ENCODE measurements around the gene CHRD. TPM values are rescaled to one million over a fixed set of nuclear protein-coding genes. Genes with fewer than 3 reads are reported as not detected.

CHRD gene
- total and polyA plus RNA-seq, 2 donors = 0.24 to 2.5 TPM

DNA sequence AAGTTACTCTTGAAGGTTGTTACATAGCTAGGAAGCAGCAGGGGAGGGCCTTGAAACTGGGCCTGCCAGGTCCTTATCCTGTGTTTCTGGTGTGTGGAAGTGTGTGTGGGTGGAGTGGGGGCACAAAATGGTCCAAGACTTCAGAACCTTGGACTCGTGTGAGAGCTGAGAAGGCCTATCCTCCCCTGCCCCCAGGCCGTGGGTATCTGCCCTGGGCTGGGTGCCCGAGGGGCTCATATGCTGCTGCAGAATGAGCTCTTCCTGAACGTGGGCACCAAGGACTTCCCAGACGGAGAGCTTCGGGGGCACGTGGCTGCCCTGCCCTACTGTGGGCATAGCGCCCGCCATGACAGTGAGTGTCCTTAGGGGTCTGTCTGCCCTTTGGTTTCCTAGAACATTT is 4.5 kb downstream of the CHRD start:
- Histone ChIP-seq H3K27me3 (ENCODE audit: control insufficient read depth in 2 of 2, insufficient read depth in 1 of 2, low read length in 1 of 2) (peaks cover 35 to 87% of the 10 kb centered on the region in 2 donors), H3K4me1 (ENCODE audit: control insufficient read depth in 2 of 2, insufficient read depth in 2 of 2, low read length in 2 of 2) (peaks cover 3 to 7% of the 10 kb centered on the region in 2 donors), H3K36me3 (ENCODE audit: control insufficient read depth in 2 of 2, insufficient read depth in 2 of 2, low read length in 1 of 2) (no peaks in the 10 kb centered on the region), H3K27ac (ENCODE audit: low read depth in 1 of 2, low read length in 1 of 2) (no peak overlapping the region), H3K4me3 (ENCODE audit: low read length in 2 of 2) (no peak overlapping the region), H3K9me3 (ENCODE audit: control insufficient read depth in 2 of 2, insufficient read depth in 1 of 2, low read length in 1 of 2) (no peaks in the 10 kb centered on the region)
- no peak for DNase-seq (ENCODE audit: low read depth in 6 of 9, low spot score in 9 of 9)
- 85% methylated on average over 9 of the region's 9 CpGs for WGBS

DNA sequence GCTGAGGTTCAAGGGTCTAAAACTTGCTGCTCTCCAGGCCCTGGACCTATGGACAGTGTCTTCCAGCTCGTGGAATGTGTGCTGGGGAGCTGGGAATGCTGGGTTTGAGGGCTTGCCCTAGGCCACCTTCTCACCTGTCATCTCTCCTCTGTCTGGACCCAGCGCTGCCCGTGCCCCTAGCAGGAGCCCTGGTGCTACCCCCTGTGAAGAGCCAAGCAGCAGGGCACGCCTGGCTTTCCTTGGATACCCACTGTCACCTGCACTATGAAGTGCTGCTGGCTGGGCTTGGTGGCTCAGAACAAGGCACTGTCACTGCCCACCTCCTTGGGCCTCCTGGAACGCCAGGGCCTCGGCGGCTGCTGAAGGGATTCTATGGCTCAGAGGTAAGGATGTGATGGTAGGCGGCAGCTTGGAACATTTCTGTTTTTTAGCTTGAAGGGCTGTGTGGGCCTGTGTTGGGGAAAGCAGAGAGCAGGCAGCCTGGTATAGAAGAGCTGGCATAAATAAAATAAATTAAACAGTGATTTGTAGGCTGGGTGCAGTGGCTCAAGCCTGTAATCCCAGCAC is 5.1 kb downstream of the CHRD start:
- peaks cover 29 to 89% of the 10 kb centered on the region in 2 donors for H3K27me3 ChIP-seq (ENCODE audit: control insufficient read depth in 2 of 2, insufficient read depth in 1 of 2, low read length in 1 of 2)
- WGBS = 96% methylated on average over 8 of the region's 8 CpGs

DNA sequence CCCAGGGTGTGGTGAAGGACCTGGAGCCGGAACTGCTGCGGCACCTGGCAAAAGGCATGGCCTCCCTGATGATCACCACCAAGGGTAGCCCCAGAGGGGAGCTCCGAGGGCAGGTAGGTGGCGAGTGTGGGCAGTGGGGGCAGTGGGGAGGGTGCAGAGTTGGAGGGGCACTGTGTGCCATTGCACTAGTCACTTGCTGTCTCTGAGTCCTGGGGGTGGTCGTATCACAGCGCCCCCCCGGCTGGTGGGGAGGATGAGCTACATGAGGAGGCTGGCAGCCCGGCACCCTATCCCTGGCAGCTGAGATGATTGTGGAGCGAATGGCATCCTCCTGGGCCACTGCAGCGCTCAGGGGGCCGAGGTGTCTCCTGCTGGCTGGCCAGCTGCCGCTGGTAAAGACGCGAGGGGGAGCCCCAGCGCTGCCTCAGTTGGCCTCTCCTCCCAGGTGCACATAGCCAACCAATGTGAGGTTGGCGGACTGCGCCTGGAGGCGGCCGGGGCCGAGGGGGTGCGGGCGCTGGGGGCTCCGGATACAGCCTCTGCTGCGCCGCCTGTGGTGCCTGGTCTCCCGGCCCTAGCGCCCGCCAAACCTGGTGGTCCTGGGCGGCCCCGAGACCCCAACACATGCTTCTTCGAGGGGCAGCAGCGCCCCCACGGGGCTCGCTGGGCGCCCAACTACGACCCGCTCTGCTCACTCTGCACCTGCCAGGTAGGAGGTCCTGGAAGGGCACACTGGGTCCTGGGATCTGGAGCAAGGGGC is 6.4 kb downstream of the CHRD start:
- DNase-seq (ENCODE audit: low read depth in 6 of 9, low spot score in 9 of 9) = no peak
- Histone ChIP-seq H3K36me3 (ENCODE audit: control insufficient read depth in 2 of 2, insufficient read depth in 2 of 2, low read length in 1 of 2) (no peaks in the 10 kb centered on the region), H3K9me3 (ENCODE audit: control insufficient read depth in 2 of 2, insufficient read depth in 1 of 2, low read length in 1 of 2) (no peaks in the 10 kb centered on the region), H3K27me3 (ENCODE audit: control insufficient read depth in 2 of 2, insufficient read depth in 1 of 2, low read length in 1 of 2) (peaks cover 20 to 85% of the 10 kb centered on the region in 2 donors), H3K4me1 (ENCODE audit: control insufficient read depth in 2 of 2, insufficient read depth in 2 of 2, low read length in 2 of 2) (peaks cover 0 to 4% of the 10 kb centered on the region in 2 donors), H3K4me3 (ENCODE audit: low read length in 2 of 2) (no peak overlapping the region), H3K27ac (ENCODE audit: low read depth in 1 of 2, low read length in 1 of 2) (no peak overlapping the region)
- 70% methylated on average over 37 of the region's 37 CpGs for WGBS

More for the DNA sequence above, 5.1 kb downstream of the CHRD start:
- no peak for DNase-seq (ENCODE audit: low read depth in 6 of 9, low spot score in 9 of 9)
- Histone ChIP-seq H3K36me3 (ENCODE audit: control insufficient read depth in 2 of 2, insufficient read depth in 2 of 2, low read length in 1 of 2) (no peaks in the 10 kb centered on the region), H3K4me3 (ENCODE audit: low read length in 2 of 2) (no peak overlapping the region), H3K4me1 (ENCODE audit: control insufficient read depth in 2 of 2, insufficient read depth in 2 of 2, low read length in 2 of 2) (peaks cover 3 to 7% of the 10 kb centered on the region in 2 donors), H3K27ac (ENCODE audit: low read depth in 1 of 2, low read length in 1 of 2) (no peak overlapping the region), H3K9me3 (ENCODE audit: control insufficient read depth in 2 of 2, insufficient read depth in 1 of 2, low read length in 1 of 2) (no peaks in the 10 kb centered on the region)

DNA sequence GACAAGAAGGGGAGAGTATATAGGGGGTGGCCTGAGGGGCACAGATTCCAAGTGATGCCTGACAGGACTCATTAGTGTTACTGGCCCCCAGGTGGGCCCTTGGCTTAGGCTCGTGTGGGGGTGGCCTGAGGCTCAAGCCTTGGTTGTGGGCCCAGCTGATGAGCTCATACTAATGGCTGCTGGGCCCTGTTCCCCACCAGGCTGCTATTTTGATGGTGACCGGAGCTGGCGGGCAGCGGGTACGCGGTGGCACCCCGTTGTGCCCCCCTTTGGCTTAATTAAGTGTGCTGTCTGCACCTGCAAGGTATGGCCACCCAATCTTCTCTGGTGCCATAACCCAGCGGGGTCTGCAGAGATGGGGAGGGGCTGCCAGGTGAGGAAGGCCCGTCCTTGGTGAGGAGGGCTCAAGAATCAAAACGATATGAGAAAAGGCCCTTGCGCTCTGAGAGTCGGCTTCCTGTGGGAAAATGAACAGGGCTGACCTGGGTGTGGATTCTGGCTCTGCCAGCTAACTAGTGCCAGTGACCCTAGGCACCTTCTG is 7.4 kb downstream of the CHRD start:
- Histone ChIP-seq H3K9me3 (ENCODE audit: control insufficient read depth in 2 of 2, insufficient read depth in 1 of 2, low read length in 1 of 2) (no peaks in the 10 kb centered on the region), H3K27ac (ENCODE audit: low read depth in 1 of 2, low read length in 1 of 2) (no peak overlapping the region), H3K27me3 (ENCODE audit: control insufficient read depth in 2 of 2, insufficient read depth in 1 of 2, low read length in 1 of 2) (peaks cover 11 to 78% of the 10 kb centered on the region in 2 donors), H3K36me3 (ENCODE audit: control insufficient read depth in 2 of 2, insufficient read depth in 2 of 2, low read length in 1 of 2) (no peaks in the 10 kb centered on the region), H3K4me3 (ENCODE audit: low read length in 2 of 2) (no peak overlapping the region), H3K4me1 (ENCODE audit: control insufficient read depth in 2 of 2, insufficient read depth in 2 of 2, low read length in 2 of 2) (no peaks in the 10 kb centered on the region)
- WGBS = 96% methylated on average over 12 of the region's 12 CpGs
- DNase-seq (ENCODE audit: low read depth in 6 of 9, low spot score in 9 of 9) = no peak

DNA sequence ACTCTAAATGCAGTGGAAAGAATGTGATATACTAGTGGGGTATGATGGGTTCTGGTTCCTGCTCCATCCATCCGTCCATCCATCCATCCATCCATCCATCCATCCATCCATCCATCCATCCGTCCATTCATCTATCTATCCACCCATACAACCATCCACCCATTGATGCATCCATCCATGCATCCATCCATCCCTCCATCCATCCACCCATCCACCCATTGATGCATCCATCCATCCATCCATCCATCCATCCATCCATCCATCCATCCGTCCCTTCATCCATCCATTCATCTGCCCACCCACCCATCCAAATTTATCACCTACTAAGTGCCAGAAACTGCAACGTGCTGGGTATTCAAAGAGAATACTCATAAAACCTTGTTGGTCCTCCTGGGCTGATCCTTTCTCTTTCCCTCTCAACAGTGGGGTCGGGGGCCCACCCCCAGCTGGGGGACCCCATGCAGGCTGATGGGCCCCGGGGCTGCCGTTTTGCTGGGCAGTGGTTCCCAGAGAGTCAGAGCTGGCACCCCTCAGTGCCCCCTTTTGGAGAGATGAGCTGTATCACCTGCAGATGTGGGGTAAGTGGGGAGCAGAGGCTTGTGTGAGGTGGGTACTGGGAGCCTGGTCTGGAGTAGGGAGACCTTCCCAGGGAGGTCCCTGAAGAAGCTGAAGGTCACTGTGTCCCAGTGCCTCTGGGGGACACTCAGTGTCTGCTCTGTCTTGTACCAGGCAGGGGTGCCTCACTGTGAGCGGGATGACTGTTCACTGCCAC is 8.5 kb downstream of the CHRD start:
- no peaks in the 10 kb centered on the region for H3K4me1 ChIP-seq (ENCODE audit: control insufficient read depth in 2 of 2, insufficient read depth in 2 of 2, low read length in 2 of 2)
- H3K9me3 ChIP-seq (ENCODE audit: control insufficient read depth in 2 of 2, insufficient read depth in 1 of 2, low read length in 1 of 2) = no peaks in the 10 kb centered on the region
- H3K27me3 ChIP-seq (ENCODE audit: control insufficient read depth in 2 of 2, insufficient read depth in 1 of 2, low read length in 1 of 2) = peaks cover under 1 to 67% of the 10 kb centered on the region in 2 donors
- DNase-seq (ENCODE audit: low read depth in 6 of 9, low spot score in 9 of 9) = no peak
- 84% methylated on average over 8 of the region's 8 CpGs for WGBS
- no peak overlapping the region for H3K27ac ChIP-seq (ENCODE audit: low read depth in 1 of 2, low read length in 1 of 2)
- H3K36me3 ChIP-seq (ENCODE audit: control insufficient read depth in 2 of 2, insufficient read depth in 2 of 2, low read length in 1 of 2) = no peaks in the 10 kb centered on the region
- H3K4me3 ChIP-seq (ENCODE audit: low read length in 2 of 2) = no peak overlapping the region

DNA sequence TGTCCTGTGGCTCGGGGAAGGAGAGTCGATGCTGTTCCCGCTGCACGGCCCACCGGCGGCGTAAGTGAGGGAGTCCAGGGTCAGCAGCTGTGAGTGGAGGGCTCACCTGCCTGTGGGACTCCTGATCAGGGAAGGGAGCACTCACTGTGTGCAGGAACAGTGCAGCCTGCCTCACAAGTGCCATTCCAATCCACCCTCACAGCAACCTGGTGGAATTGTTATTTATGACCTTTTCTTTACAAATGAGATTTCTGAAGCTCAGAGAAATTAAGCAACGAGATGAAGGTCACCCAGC is 9.0 kb downstream of the CHRD start:
- Histone ChIP-seq H3K27ac (ENCODE audit: low read depth in 1 of 2, low read length in 1 of 2) (no peak overlapping the region), H3K4me3 (ENCODE audit: low read length in 2 of 2) (no peak overlapping the region), H3K36me3 (ENCODE audit: control insufficient read depth in 2 of 2, insufficient read depth in 2 of 2, low read length in 1 of 2) (no peaks in the 10 kb centered on the region), H3K9me3 (ENCODE audit: control insufficient read depth in 2 of 2, insufficient read depth in 1 of 2, low read length in 1 of 2) (no peaks in the 10 kb centered on the region), H3K4me1 (ENCODE audit: control insufficient read depth in 2 of 2, insufficient read depth in 2 of 2, low read length in 2 of 2) (no peaks in the 10 kb centered on the region), H3K27me3 (ENCODE audit: control insufficient read depth in 2 of 2, insufficient read depth in 1 of 2, low read length in 1 of 2) (peaks cover 0 to 63% of the 10 kb centered on the region in 2 donors)
- DNase-seq (ENCODE audit: low read depth in 6 of 9, low spot score in 9 of 9) = no peak
- WGBS = 89% methylated on average over 8 of the region's 8 CpGs

DNA sequence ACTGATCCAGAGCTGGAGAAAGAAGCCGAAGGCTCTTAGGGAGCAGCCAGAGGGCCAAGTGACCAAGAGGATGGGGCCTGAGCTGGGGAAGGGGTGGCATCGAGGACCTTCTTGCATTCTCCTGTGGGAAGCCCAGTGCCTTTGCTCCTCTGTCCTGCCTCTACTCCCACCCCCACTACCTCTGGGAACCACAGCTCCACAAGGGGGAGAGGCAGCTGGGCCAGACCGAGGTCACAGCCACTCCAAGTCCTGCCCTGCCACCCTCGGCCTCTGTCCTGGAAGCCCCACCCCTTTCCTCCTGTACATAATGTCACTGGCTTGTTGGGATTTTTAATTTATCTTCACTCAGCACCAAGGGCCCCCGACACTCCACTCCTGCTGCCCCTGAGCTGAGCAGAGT is 9.5 kb downstream of the CHRD start:
- no peak overlapping the region for H3K27ac ChIP-seq (ENCODE audit: low read depth in 1 of 2, low read length in 1 of 2)
- no peak overlapping the region for H3K4me3 ChIP-seq (ENCODE audit: low read length in 2 of 2)
- DNase-seq (ENCODE audit: low read depth in 6 of 9, low spot score in 9 of 9) = no peak
- H3K36me3 ChIP-seq (ENCODE audit: control insufficient read depth in 2 of 2, insufficient read depth in 2 of 2, low read length in 1 of 2) = no peaks in the 10 kb centered on the region
- 77% methylated on average over 5 of the region's 5 CpGs for WGBS
- H3K4me1 ChIP-seq (ENCODE audit: control insufficient read depth in 2 of 2, insufficient read depth in 2 of 2, low read length in 2 of 2) = no peaks in the 10 kb centered on the region
- H3K27me3 ChIP-seq (ENCODE audit: control insufficient read depth in 2 of 2, insufficient read depth in 1 of 2, low read length in 1 of 2) = peaks cover 0 to 58% of the 10 kb centered on the region in 2 donors
- H3K9me3 ChIP-seq (ENCODE audit: control insufficient read depth in 2 of 2, insufficient read depth in 1 of 2, low read length in 1 of 2) = no peaks in the 10 kb centered on the region

DNA sequence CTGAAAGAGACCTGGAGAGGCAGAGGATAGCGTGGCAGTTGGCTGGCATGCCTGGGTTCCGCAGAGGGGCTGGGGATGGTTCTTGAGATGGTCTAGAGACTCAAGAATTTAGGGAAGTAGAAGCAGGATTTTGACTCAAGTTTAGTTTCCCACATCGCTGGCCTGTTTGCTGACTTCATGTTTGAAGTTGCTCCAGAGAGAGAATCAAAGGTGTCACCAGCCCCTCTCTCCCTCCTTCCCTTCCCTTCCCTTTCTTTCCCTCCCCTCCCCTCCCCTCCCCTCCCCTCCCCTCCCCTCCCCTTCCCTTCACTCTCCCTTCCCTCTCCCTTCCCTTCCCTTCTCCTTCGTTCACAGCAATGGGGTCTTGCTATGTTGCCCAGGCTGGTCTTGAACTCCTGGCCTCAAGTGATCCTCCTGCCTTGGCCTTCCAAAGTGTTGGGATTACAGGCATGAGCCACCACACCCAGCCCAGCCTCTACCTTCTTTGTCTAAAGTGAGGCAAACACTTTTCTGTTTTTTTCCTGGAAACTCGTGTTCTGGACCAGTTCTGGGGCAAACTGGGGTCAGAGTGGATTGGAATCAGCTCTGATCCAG is 10.2 kb downstream of the CHRD start:
- no peak overlapping the region for H3K27ac ChIP-seq (ENCODE audit: low read depth in 1 of 2, low read length in 1 of 2)
- DNase-seq (ENCODE audit: low read depth in 6 of 9, low spot score in 9 of 9) = no peak
- no peaks in the 10 kb centered on the region for H3K9me3 ChIP-seq (ENCODE audit: control insufficient read depth in 2 of 2, insufficient read depth in 1 of 2, low read length in 1 of 2)
- 93% methylated on average over 4 of the region's 5 CpGs for WGBS
- peaks cover 0 to 54% of the 10 kb centered on the region in 2 donors for H3K27me3 ChIP-seq (ENCODE audit: control insufficient read depth in 2 of 2, insufficient read depth in 1 of 2, low read length in 1 of 2)
- no peaks in the 10 kb centered on the region for H3K36me3 ChIP-seq (ENCODE audit: control insufficient read depth in 2 of 2, insufficient read depth in 2 of 2, low read length in 1 of 2)
- H3K4me3 ChIP-seq (ENCODE audit: low read length in 2 of 2) = no peak overlapping the region
- H3K4me1 ChIP-seq (ENCODE audit: control insufficient read depth in 2 of 2, insufficient read depth in 2 of 2, low read length in 2 of 2) = no peaks in the 10 kb centered on the region

DNA sequence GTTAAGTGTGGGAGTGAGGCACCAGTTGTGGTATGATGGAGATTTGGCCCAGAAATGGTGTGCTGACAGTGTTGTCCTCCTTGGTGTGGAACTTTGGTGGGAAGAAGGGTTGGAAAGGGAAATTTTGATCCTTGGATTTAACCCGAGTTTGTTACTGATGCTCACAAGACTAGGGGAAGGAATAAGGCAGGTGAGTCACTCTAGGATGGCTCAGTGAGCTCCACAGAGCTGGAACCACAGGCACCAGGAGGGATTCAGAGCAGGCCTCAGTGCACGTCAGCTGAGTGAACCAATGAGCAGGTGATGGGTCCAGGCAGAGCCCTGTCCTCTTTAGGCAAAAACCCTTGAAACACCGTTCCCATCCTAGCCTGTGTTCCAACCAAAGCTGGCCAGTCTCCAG is 11.4 kb downstream of the CHRD start:
- H3K27me3 ChIP-seq (ENCODE audit: control insufficient read depth in 2 of 2, insufficient read depth in 1 of 2, low read length in 1 of 2) = peaks cover 0 to 49% of the 10 kb centered on the region in 2 donors
- H3K27ac ChIP-seq (ENCODE audit: low read depth in 1 of 2, low read length in 1 of 2) = no peak overlapping the region
- no peaks in the 10 kb centered on the region for H3K4me1 ChIP-seq (ENCODE audit: control insufficient read depth in 2 of 2, insufficient read depth in 2 of 2, low read length in 2 of 2)
- DNase-seq (ENCODE audit: low read depth in 6 of 9, low spot score in 9 of 9) = no peak
- H3K9me3 ChIP-seq (ENCODE audit: control insufficient read depth in 2 of 2, insufficient read depth in 1 of 2, low read length in 1 of 2) = no peaks in the 10 kb centered on the region
- WGBS = 93% methylated on average over 3 of the region's 3 CpGs
- no peak overlapping the region for H3K4me3 ChIP-seq (ENCODE audit: low read length in 2 of 2)
- no peaks in the 10 kb centered on the region for H3K36me3 ChIP-seq (ENCODE audit: control insufficient read depth in 2 of 2, insufficient read depth in 2 of 2, low read length in 1 of 2)
